CD8-positive, alpha-beta memory T cell (primary cell): ENCODE data around the gene PFKFB3. TPM values are rescaled to one million over a fixed set of nuclear protein-coding genes. Genes with fewer than 3 reads are reported as not detected.

Experiments
- CTCF ChIA-PET: fragments of 350-600 bp; sonication (Branson Sonifier 250); formaldehyde crosslinking; loops from one replicate; lab custom pipeline; 2021; ENCODE audit warnings: antibody characterized with exemption; lab: Charles Lee
- POLR2A ChIA-PET: fragments of 350-600 bp; sonication (Branson Sonifier 250); formaldehyde crosslinking; loops from one replicate; lab custom pipeline; 2021; ENCODE audit warnings: antibody characterized with exemption; lab: Charles Lee
- DNase-seq, 5 donors: peaks; one replicate each; pipeline versions ENCODE4 v3.0.0 to v3.0.0-alpha.2; 2020 to 2022; ENCODE audit warnings: mixed read lengths in 1 of 5
- H3K27ac ChIP-seq: one replicate; pipeline ENCODE4 v1.7.0; 2013; ENCODE audit warnings: low read depth, mild to moderate bottlenecking, low read length, moderate library complexity
- H3K27me3 ChIP-seq: 2 replicates; pipeline ENCODE4 v1.7.0; 2013; ENCODE audit warnings: low read length, mild to moderate bottlenecking; ENCODE audit not compliant: insufficient read depth, poor library complexity, severe bottlenecking
- H3K36me3 ChIP-seq: 2 replicates; pipeline ENCODE4 v1.7.0; 2013; ENCODE audit warnings: mild to moderate bottlenecking, low read length, moderate library complexity; ENCODE audit not compliant: insufficient read depth
- H3K4me1 ChIP-seq: 2 replicates; pipeline ENCODE4 v1.7.0; 2013; ENCODE audit warnings: mild to moderate bottlenecking, low read length, moderate library complexity; ENCODE audit not compliant: insufficient read depth
- H3K4me3 ChIP-seq: 2 replicates; pipeline ENCODE4 v1.7.0; 2013; ENCODE audit warnings: mild to moderate bottlenecking, low read length
- H3K9me3 ChIP-seq: 2 replicates; pipeline ENCODE4 v1.7.0; 2013; ENCODE audit warnings: mild to moderate bottlenecking, low read length
- H3K27ac Mint-ChIP-seq, 8 donors: one replicate each; pipeline ENCODE4 v1.8.0; 2020 to 2021; ENCODE audit warnings: mixed read lengths in 8 of 8, mild to moderate bottlenecking in 6 of 8, inconsistent platforms in 3 of 8, moderate library complexity in 3 of 8
- H3K27me3 Mint-ChIP-seq, 2 donors: one replicate each; pipeline ENCODE4 v1.8.0; 2020 to 2021; ENCODE audit warnings: mixed read lengths in 2 of 2, mild to moderate bottlenecking in 1 of 2, moderate library complexity in 1 of 2
- H3K36me3 Mint-ChIP-seq, 3 donors: one replicate each; pipeline ENCODE4 v1.8.0; 2020 to 2021; ENCODE audit warnings: mixed read lengths in 3 of 3, inconsistent platforms in 1 of 3, mild to moderate bottlenecking in 1 of 3
- H3K4me1 Mint-ChIP-seq, 3 donors: one replicate each; pipeline ENCODE4 v1.8.0; 2020 to 2021; ENCODE audit warnings: mixed read lengths in 3 of 3, inconsistent platforms in 1 of 3, mild to moderate bottlenecking in 1 of 3
- H3K4me3 Mint-ChIP-seq, 7 donors: one replicate each; pipeline ENCODE4 v1.8.0; 2020 to 2021; ENCODE audit warnings: mixed read lengths in 7 of 7, mild to moderate bottlenecking in 6 of 7, moderate library complexity in 4 of 7, inconsistent platforms in 2 of 7
- H3K9me3 Mint-ChIP-seq, 5 donors: one replicate each; pipeline ENCODE4 v1.8.0; 2020 to 2022; ENCODE audit warnings: mixed read lengths in 5 of 5, mild to moderate bottlenecking in 3 of 5, moderate library complexity in 2 of 5, inconsistent platforms in 1 of 5
- polyA plus RNA-seq: library from polyadenylated mRNA; unstranded; fragments of 300-500 nt; fragmentation: Illumina TruSeq; gene quantifications from one replicate; pipeline ENCODE4 v1.2.3, GENCODE V29; 2021
- total RNA-seq, 2 experiments: library from RNA; stranded (reverse); gene quantifications; one replicate each; pipeline ENCODE4 v1.2.3, GENCODE V29; 2021

PFKFB3 gene
- total and polyA plus RNA-seq, 3 experiments from 2014 or later, result 7.4 to 60.1 (median 53.6) TPM

DNA sequence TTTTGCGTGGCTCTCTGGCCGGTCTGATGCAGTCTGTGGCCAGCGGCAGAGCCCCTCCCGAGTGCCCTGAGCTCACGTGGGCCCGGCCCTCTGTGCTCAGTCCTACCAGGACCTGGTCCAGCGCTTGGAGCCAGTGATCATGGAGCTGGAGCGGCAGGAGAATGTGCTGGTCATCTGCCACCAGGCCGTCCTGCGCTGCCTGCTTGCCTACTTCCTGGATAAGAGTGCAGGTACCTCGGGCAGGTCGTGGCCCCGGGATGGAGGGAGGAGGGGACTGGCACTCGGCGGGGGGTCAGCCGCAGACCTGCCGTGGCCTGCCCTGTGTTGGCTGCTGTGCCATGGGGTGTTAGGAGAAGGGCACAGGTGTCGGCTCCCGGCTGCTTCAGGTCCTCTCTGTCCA lies 20.0 kb downstream of the PFKFB3 start:
- H3K9me3 Mint-ChIP-seq, result no peaks in the 10 kb centered on the region
- Histone ChIP-seq H3K4me3 (no peak overlapping the region), H3K36me3 (peaks cover 31% of the 10 kb centered on the region), H3K9me3 (no peaks in the 10 kb centered on the region), H3K4me1 (no peaks in the 10 kb centered on the region), H3K27ac (no peak overlapping the region), H3K27me3 (no peaks in the 10 kb centered on the region)
- CTCF ChIA-PET, result no interaction called here
- H3K4me1 Mint-ChIP-seq, result no peaks in the 10 kb centered on the region
- no peak overlapping the region for H3K4me3 Mint-ChIP-seq
- H3K36me3 Mint-ChIP-seq, result peaks cover 7 to 98% (median 23%) of the 10 kb centered on the region in 3 donors
- H3K27me3 Mint-ChIP-seq, result no peaks in the 10 kb centered on the region
- H3K27ac Mint-ChIP-seq, result no peak overlapping the region
- POLR2A ChIA-PET, result no interaction called here
- DNase-seq, result no peak

DNA sequence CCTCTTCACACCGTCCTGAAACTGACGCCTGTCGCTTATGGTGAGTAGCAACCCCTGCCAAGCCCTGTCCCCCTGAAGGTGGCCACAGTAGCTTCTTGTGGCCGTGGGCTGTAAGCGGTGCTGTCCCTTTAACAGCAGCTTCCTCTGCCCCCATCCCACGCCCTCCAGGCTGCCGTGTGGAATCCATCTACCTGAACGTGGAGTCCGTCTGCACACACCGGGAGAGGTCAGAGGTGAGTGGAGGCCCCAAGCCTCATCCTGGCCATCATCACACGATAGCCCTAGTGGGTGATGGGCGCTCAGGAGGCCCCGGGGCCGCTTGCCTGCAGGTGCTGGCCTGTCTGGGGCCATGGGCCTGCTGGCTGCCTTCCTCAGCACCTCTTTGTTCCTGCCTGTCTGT lies 21.2 kb downstream of the PFKFB3 start:
- no peak for DNase-seq
- Mint-ChIP-seq H3K9me3 (no peaks in the 10 kb centered on the region), H3K4me1 (peaks cover 0 to 3% (median 0%) of the 10 kb centered on the region in 3 donors), H3K4me3 (no peak overlapping the region), H3K36me3 (peaks cover 7 to 99% (median 25%) of the 10 kb centered on the region in 3 donors), H3K27me3 (no peaks in the 10 kb centered on the region), H3K27ac (peak overlapping the region in 2 of 8 donors; percentile 67 to 89)
- Histone ChIP-seq H3K27ac (no peak overlapping the region), H3K36me3 (peaks cover 31% of the 10 kb centered on the region), H3K27me3 (no peaks in the 10 kb centered on the region), H3K4me1 (no peaks in the 10 kb centered on the region), H3K4me3 (no peak overlapping the region), H3K9me3 (no peaks in the 10 kb centered on the region)
- ChIA-PET POLR2A (no interaction called here), CTCF (no interaction called here)

DNA sequence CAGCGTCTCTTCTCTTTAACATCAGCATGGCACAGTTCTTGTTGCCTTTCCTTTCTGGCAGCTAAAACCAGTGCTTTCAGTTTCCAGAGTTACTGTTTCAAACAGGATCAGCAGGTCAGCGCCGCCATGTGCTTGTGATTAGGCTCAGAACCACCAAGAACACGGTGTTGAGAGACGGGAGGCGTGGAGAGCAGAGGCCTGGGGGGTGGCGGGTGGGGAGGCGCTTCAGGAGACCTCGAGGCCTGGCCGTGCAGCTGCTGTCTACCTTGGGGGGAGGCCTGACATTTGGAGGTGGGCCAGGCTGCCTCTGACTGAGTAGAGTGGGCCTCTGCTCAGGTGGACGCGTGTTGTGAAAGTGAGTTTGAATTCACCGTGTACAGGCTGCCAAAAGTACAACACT lies 22.0 kb downstream of the PFKFB3 start:
- POLR2A ChIA-PET, result no interaction called here
- no peak for DNase-seq
- Histone ChIP-seq H3K4me3 (no peak overlapping the region), H3K9me3 (no peaks in the 10 kb centered on the region), H3K27me3 (no peaks in the 10 kb centered on the region), H3K27ac (no peak overlapping the region), H3K36me3 (peaks cover 31% of the 10 kb centered on the region), H3K4me1 (no peaks in the 10 kb centered on the region)
- H3K4me3 Mint-ChIP-seq, result no peak overlapping the region
- CTCF ChIA-PET, result no interaction called here
- H3K27me3 Mint-ChIP-seq, result no peaks in the 10 kb centered on the region
- H3K9me3 Mint-ChIP-seq, result no peaks in the 10 kb centered on the region
- peak overlapping the region in 1 of 8 donors; percentile 67 for H3K27ac Mint-ChIP-seq
- H3K36me3 Mint-ChIP-seq, result peaks cover 7 to 98% (median 22%) of the 10 kb centered on the region in 3 donors
- peaks cover 0 to 3% (median 0%) of the 10 kb centered on the region in 3 donors for H3K4me1 Mint-ChIP-seq

GRCh38 chr10:6225263-6225814 lies 22.6 kb downstream of the PFKFB3 start:
- peaks cover 31% of the 10 kb centered on the region for H3K36me3 ChIP-seq
- H3K4me3 ChIP-seq, result no peak overlapping the region
- ChIA-PET POLR2A (no interaction called here), CTCF (no interaction called here)
- H3K4me1 ChIP-seq, result no peaks in the 10 kb centered on the region
- Mint-ChIP-seq H3K4me1 (peaks cover 0 to 3% (median 2%) of the 10 kb centered on the region in 3 donors), H3K4me3 (no peak overlapping the region), H3K36me3 (peaks cover 7 to 99% (median 25%) of the 10 kb centered on the region in 3 donors), H3K27me3 (no peaks in the 10 kb centered on the region), H3K9me3 (no peaks in the 10 kb centered on the region), H3K27ac (no peak overlapping the region)
- H3K27me3 ChIP-seq, result no peaks in the 10 kb centered on the region
- DNase-seq, result no peak
- no peaks in the 10 kb centered on the region for H3K9me3 ChIP-seq
- H3K27ac ChIP-seq, result no peak overlapping the region

- Histone ChIP-seq H3K36me3 (peaks cover 24% of the 10 kb centered on the region), H3K9me3 (no peaks in the 10 kb centered on the region), H3K27me3 (no peaks in the 10 kb centered on the region), H3K4me3 (no peak overlapping the region), H3K27ac (no peak overlapping the region), H3K4me1 (no peaks in the 10 kb centered on the region)
- DNase-seq, result no peak
- Mint-ChIP-seq H3K27ac (peak overlapping the region in 1 of 8 donors; percentile 38), H3K9me3 (no peaks in the 10 kb centered on the region), H3K4me1 (peaks cover 0 to 3% (median 2%) of the 10 kb centered on the region in 3 donors), H3K4me3 (peak overlapping the region in 2 of 7 donors; percentile 31 to 34), H3K27me3 (no peaks in the 10 kb centered on the region), H3K36me3 (peaks cover 7 to 97% (median 23%) of the 10 kb centered on the region in 3 donors)
- POLR2A ChIA-PET, result no interaction called here
- CTCF ChIA-PET, result no interaction called here
Observed at GRCh38 chr10:6226216-6226615, 23.5 kb downstream of the PFKFB3 start.

DNA sequence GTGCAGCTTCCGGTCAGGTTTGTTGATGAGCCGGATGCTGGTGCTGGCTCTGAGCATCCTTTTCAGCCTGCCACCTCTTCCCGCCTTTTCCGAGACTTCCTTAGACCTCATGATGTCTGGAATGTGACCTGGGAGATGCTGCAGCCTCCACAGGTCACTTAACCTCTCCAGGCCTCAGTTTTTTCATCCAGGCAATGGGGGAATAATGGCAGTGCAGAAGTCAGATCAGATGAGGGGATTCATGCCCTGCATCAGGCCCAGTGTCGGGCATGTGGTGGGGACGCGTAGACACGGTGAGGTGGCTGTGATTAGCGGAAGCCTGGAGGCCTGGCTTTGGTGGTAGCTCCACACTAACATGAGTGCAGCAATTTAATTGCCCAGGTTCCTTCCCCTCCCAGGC lies 24.6 kb downstream of the PFKFB3 start:
- Mint-ChIP-seq H3K4me3 (no peak overlapping the region), H3K9me3 (no peaks in the 10 kb centered on the region), H3K36me3 (peaks cover 7 to 95% (median 23%) of the 10 kb centered on the region in 3 donors), H3K4me1 (peaks cover 0 to 3% (median 2%) of the 10 kb centered on the region in 3 donors), H3K27ac (peak overlapping the region in 1 of 8 donors; percentile 11), H3K27me3 (peaks cover 0 to 3% of the 10 kb centered on the region in 2 donors)
- Histone ChIP-seq H3K27me3 (no peaks in the 10 kb centered on the region), H3K36me3 (peaks cover 19% of the 10 kb centered on the region), H3K27ac (no peak overlapping the region), H3K4me1 (no peaks in the 10 kb centered on the region), H3K9me3 (no peaks in the 10 kb centered on the region), H3K4me3 (no peak overlapping the region)
- DNase-seq, result no peak
- CTCF ChIA-PET, result interaction anchor here (1.2 kb wide), 1 partner anchor 9 kb away, joined by 3 read pairs; no protein-coding TSS in a partner anchor
- POLR2A ChIA-PET, result no interaction called here

DNA sequence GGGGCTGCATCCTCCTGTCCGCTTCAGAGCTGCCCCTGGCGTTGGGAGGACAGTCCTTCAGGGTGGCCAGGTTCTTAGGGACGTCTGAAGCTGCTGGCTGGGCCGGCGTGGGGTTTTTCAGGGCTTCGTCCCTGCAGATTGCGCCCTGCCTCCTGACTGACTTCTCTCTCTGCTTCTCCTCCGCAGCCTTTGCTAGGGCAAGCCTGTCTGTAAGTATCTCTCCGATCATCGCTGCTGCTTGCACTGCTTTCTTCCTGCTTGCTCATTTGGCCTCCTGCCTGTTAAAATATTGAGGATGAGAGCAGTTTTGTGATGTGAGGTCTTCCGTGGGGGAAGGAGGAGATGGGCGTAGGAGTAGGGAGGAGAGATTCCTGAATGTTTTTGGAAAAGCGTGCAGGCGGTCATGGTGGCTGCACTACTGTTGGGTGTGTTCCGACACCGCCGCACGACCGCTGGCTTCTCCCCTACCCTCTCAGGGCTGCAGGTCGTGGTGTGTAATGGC lies 25.3 kb downstream of the PFKFB3 start:
- DNase-seq, result no peak
- Mint-ChIP-seq H3K9me3 (no peaks in the 10 kb centered on the region), H3K4me3 (no peak overlapping the region), H3K36me3 (peaks cover 7 to 95% (median 23%) of the 10 kb centered on the region in 3 donors), H3K27ac (peak overlapping the region in 1 of 8 donors; percentile 15), H3K4me1 (peaks cover 0 to 3% (median 2%) of the 10 kb centered on the region in 3 donors), H3K27me3 (peaks cover 0 to 3% of the 10 kb centered on the region in 2 donors)
- H3K27me3 ChIP-seq, result no peaks in the 10 kb centered on the region
- no peaks in the 10 kb centered on the region for H3K4me1 ChIP-seq
- ChIA-PET CTCF (interaction anchor here (1.2 to 1.5 kb wide), 2 partner anchors 9 to 174 kb away, joined by 3 to 6 read pairs; no protein-coding TSS in a partner anchor), POLR2A (no interaction called here)
- H3K36me3 ChIP-seq, result peaks cover 19% of the 10 kb centered on the region
- no peak overlapping the region for H3K27ac ChIP-seq
- no peak overlapping the region for H3K4me3 ChIP-seq
- no peaks in the 10 kb centered on the region for H3K9me3 ChIP-seq

GRCh38 chr10:6228647-6229046 lies 25.9 kb downstream of the PFKFB3 start:
- no peak for DNase-seq
- Histone ChIP-seq H3K27ac (no peak overlapping the region), H3K36me3 (peaks cover 23% of the 10 kb centered on the region), H3K27me3 (no peaks in the 10 kb centered on the region), H3K9me3 (no peaks in the 10 kb centered on the region), H3K4me3 (no peak overlapping the region), H3K4me1 (no peaks in the 10 kb centered on the region)
- Mint-ChIP-seq H3K4me3 (no peak overlapping the region), H3K4me1 (peaks cover 0 to 3% (median 2%) of the 10 kb centered on the region in 3 donors), H3K27ac (no peak overlapping the region), H3K36me3 (peaks cover 7 to 95% (median 26%) of the 10 kb centered on the region in 3 donors), H3K27me3 (peaks cover 0 to 3% of the 10 kb centered on the region in 2 donors), H3K9me3 (no peaks in the 10 kb centered on the region)
- POLR2A ChIA-PET, result interaction anchor here (0.6 kb wide), 1 partner anchor 321 kb away, joined by 3 read pairs; no protein-coding TSS in a partner anchor
- CTCF ChIA-PET, result interaction anchor here (1.2 to 1.5 kb wide), 2 partner anchors 10 to 173 kb away, joined by 3 to 6 read pairs; no protein-coding TSS in a partner anchor
